Measurements from ENCODE around the gene LTN1. TPM values are rescaled to one million over a fixed set of nuclear protein-coding genes. Genes with fewer than 3 reads are reported as not detected.
A peak's percentile ranks its signal among the peaks of the same experiment; 100 is the strongest.
"Not testable (repeated sequence)": the region's sequence is repeated elsewhere in the genome, so short reads cannot be mapped to it uniquely, and the experiment has no call there.

Gene LTN1
- total and polyA plus RNA-seq, 2 of the 13 experiments (the other 11 are each of a cell fraction or from before 2014, with no cell fraction given): 6.7 to 24.6 TPM

DNA sequence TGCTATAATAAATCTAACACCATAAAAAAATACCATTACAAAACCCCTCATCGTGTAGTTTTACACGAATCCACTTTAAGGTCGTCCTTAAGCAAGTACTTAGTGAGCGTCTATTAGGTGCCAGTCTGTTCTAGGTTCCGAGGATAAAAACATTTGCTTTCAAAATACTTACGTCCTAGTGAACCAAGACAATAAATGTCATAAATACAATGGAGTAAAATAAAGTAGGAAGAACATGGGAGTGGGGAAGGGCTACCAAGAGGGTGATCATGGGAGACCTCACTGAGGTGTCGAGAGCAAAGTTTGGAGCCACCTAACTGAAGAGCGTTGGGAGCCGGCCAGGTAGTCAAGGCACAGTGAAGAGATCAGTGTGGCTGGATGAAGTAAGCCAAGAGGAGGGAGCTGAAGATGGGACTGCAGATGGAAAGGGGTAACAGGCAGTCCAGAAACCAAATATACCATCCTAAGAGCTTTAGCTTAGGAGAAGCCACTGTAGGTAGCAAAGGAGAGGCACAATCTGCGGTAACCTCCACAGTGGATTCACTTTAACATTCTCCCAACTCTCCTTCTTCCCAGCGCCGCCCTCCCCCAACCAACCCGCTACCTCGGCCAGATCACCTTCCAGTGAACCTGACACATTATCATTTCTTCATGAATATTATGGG is 684 bp downstream of the LTN1 start (continued):
- TF ChIP-seq AFF4 (CRISPR knock-in tag; IDR thresholded peaks at IDR 0.05): no peak
- TF ChIP-seq ZNF343 (CRISPR knock-in tag; IDR thresholded peaks at IDR 0.05): 0 out of 2 replicates have a peak, but pooled peaks have one; percentile 26
- TF ChIP-seq MXD1 (CRISPR knock-in tag; IDR thresholded peaks at IDR 0.05): 0 out of 2 replicates have a peak, but pooled peaks have one; percentile 12
- TF ChIP-seq ZNF776 (CRISPR knock-in tag; IDR thresholded peaks at IDR 0.05): 0 out of 2 replicates have a peak, but pooled peaks have one; percentile 48
- TF ChIP-seq CCAR2 (optimal IDR thresholded peaks at IDR 0.05; ENCODE audit: low read depth, low read length): no peak

- Histone ChIP-seq H3K79me2 (ENCODE audit: insufficient read depth, low read length) (peaks cover 46% of the 10 kb centered on the region), H3K4me1 (ENCODE audit: insufficient read depth, low read length) (peaks cover 22% of the 10 kb centered on the region), H3K36me3 (replicated peaks in 1 of 2; ENCODE audit: control insufficient read depth in 1 of 2, insufficient read depth in 2 of 2, low read length in 2 of 2) (peaks cover 3 to 29% of the 10 kb centered on the region in 2 experiments; a peak in 4 of 5 replicates)
- DNase-seq (ENCODE audit: low spot score); H3K27me3 ChIP-seq (ENCODE audit: control insufficient read depth in 1 of 2, insufficient read depth in 2 of 2, low read length in 2 of 2); in situ Hi-C loops (cut with HindIII; ENCODE audit: extremely low pct_ligation_motif_present, low pct_unique_long_range_greater_than_20kb); H3K27ac ChIP-seq (ENCODE audit: extremely low read length, insufficient read depth, low read length); H3K9me3 ChIP-seq (ENCODE audit: low read length); POLR2A ChIA-PET; ATAC-seq; BruUV-seq (replicated peaks); H4K20me1 ChIP-seq (ENCODE audit: insufficient read depth, low read length); FAIRE-seq; H2AFZ ChIP-seq (ENCODE audit: low read length); intact Hi-C loops (cut with micrococcal nuclease; ENCODE audit: unreplicated experiment); H3K9ac ChIP-seq (ENCODE audit: insufficient read depth, low read depth, low read length); CTCF ChIA-PET (ENCODE audit: low intra/inter-chr PET ratio, low total read pairs); H3K4me3 ChIP-seq (replicated peaks in 1 of 3; ENCODE audit: insufficient read depth in 1 of 3, low read depth in 2 of 3, low read length in 3 of 3); H3K4me2 ChIP-seq (ENCODE audit: low read depth, low read length): not testable (repeated sequence)
- 92% methylated on average over 6 of the region's 6 CpGs for WGBS (ENCODE audit: low lambda C conversion rate)
These were observed 4.5 kb downstream of the LTN1 start for GRCh38 chr21:28988146-28988545.

All from HepG2 (cell line).